ENCODE results near the gene PTPRA.

DNA sequence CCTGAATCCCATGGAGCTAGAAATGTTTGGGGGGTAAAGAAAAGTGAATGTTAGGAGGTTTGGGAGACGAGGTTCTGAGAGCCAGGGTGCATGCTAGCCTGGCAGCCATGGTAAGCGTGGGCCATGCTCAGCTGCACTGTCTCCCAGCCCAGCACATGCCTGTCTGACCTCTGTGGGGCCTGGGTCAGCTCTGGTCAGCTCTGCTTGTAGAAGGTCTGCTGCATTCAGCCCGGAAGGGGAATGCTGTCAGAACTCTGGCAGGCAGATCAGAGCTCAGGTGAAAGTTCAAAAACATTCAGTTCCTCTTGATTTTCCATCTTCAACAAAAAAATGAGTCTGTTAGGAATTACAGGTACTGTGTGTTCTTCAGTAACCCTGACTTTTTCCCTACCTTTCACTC, 164.4 kb downstream of the PTPRA start:
- TF ChIP-seq, protein P1, sequence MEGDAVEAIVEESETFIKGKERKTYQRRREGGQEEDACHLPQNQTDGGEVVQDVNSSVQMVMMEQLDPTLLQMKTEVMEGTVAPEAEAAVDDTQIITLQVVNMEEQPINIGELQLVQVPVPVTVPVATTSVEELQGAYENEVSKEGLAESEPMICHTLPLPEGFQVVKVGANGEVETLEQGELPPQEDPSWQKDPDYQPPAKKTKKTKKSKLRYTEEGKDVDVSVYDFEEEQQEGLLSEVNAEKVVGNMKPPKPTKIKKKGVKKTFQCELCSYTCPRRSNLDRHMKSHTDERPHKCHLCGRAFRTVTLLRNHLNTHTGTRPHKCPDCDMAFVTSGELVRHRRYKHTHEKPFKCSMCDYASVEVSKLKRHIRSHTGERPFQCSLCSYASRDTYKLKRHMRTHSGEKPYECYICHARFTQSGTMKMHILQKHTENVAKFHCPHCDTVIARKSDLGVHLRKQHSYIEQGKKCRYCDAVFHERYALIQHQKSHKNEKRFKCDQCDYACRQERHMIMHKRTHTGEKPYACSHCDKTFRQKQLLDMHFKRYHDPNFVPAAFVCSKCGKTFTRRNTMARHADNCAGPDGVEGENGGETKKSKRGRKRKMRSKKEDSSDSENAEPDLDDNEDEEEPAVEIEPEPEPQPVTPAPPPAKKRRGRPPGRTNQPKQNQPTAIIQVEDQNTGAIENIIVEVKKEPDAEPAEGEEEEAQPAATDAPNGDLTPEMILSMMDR (IDR thresholded peaks at IDR 0.05 in 2 of 3, conservative IDR thresholded peaks at IDR 0.05 in 1 of 3; ENCODE audit: insufficient read depth in 2 of 3, low read depth in 1 of 3, low read length in 3 of 3): no peak
- TF ChIP-seq NR3C1 (CRISPR knock-in tag; IDR thresholded peaks at IDR 0.05): no peak
- no peak for TF ChIP-seq ATF1 (CRISPR knock-in tag; IDR thresholded peaks at IDR 0.05)
- no peak for TF ChIP-seq ATF1 (tag; IDR thresholded peaks at IDR 0.05)
- TF ChIP-seq, protein P2, sequence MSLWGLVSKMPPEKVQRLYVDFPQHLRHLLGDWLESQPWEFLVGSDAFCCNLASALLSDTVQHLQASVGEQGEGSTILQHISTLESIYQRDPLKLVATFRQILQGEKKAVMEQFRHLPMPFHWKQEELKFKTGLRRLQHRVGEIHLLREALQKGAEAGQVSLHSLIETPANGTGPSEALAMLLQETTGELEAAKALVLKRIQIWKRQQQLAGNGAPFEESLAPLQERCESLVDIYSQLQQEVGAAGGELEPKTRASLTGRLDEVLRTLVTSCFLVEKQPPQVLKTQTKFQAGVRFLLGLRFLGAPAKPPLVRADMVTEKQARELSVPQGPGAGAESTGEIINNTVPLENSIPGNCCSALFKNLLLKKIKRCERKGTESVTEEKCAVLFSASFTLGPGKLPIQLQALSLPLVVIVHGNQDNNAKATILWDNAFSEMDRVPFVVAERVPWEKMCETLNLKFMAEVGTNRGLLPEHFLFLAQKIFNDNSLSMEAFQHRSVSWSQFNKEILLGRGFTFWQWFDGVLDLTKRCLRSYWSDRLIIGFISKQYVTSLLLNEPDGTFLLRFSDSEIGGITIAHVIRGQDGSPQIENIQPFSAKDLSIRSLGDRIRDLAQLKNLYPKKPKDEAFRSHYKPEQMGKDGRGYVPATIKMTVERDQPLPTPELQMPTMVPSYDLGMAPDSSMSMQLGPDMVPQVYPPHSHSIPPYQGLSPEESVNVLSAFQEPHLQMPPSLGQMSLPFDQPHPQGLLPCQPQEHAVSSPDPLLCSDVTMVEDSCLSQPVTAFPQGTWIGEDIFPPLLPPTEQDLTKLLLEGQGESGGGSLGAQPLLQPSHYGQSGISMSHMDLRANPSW (CRISPR knock-in tag; IDR thresholded peaks at IDR 0.05): no peak
- no peak for TF ChIP-seq FOXP1 (CRISPR knock-in tag; IDR thresholded peaks at IDR 0.05)
- TF ChIP-seq, protein P3, sequence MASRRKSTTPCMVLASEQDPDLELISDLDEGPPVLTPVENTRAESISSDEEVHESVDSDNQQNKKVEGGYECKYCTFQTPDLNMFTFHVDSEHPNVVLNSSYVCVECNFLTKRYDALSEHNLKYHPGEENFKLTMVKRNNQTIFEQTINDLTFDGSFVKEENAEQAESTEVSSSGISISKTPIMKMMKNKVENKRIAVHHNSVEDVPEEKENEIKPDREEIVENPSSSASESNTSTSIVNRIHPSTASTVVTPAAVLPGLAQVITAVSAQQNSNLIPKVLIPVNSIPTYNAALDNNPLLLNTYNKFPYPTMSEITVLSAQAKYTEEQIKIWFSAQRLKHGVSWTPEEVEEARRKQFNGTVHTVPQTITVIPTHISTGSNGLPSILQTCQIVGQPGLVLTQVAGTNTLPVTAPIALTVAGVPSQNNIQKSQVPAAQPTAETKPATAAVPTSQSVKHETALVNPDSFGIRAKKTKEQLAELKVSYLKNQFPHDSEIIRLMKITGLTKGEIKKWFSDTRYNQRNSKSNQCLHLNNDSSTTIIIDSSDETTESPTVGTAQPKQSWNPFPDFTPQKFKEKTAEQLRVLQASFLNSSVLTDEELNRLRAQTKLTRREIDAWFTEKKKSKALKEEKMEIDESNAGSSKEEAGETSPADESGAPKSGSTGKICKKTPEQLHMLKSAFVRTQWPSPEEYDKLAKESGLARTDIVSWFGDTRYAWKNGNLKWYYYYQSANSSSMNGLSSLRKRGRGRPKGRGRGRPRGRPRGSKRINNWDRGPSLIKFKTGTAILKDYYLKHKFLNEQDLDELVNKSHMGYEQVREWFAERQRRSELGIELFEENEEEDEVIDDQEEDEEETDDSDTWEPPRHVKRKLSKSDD (conservative IDR thresholded peaks at IDR 0.05; ENCODE audit: low read length): no peak
- no peak for TF ChIP-seq ZNF586 (CRISPR knock-in tag; conservative IDR thresholded peaks at IDR 0.05)
- TF ChIP-seq ESRRA (IDR thresholded peaks at IDR 0.05; ENCODE audit: borderline replicate concordance, low read depth): no peak
- TF ChIP-seq ELK1 (CRISPR knock-in tag; IDR thresholded peaks at IDR 0.05): no peak
- TF ChIP-seq TARDBP (IDR thresholded peaks at IDR 0.05): no peak
- no peak for TF ChIP-seq ZFPM2 (CRISPR knock-in tag; IDR thresholded peaks at IDR 0.05)
- no peak for TF ChIP-seq POU5F1 (IDR thresholded peaks at IDR 0.05; ENCODE audit: borderline replicate concordance, low read depth, low read length, partially characterized antibody)
- TF ChIP-seq ZFP36 (IDR thresholded peaks at IDR 0.05; ENCODE audit: low read depth, low read length, partially characterized antibody): no peak

Measured in K562 (cell line).